Cardiac muscle cell (in vitro differentiated cells and primary cell): ENCODE measurements around the gene SLC25A53. TPM values are rescaled to one million over a fixed set of nuclear protein-coding genes. Genes with fewer than 3 reads are reported as not detected.
A peak's percentile ranks its signal among the peaks of the same experiment; 100 is the strongest.

Source experiments
- DNase-seq, 2 donors: peaks; one replicate each; pipeline versions ENCODE4 v3.0.0 to v3.0.0-alpha.2; 2010 to 2017; ENCODE audit warnings: low read depth in 1 of 2, low spot score in 1 of 2
- H3K27ac ChIP-seq: fragments of 200-600 bp; sonication (generic); 2 replicates; pipeline ENCODE4 v1.5.1; 2016
- H3K27me3 ChIP-seq: fragments of 200-600 bp; sonication (generic); 2 replicates; pipeline ENCODE4 v1.6.0; 2016; ENCODE audit warnings: control low read depth
- H3K36me3 ChIP-seq: fragments of 200-600 bp; sonication (generic); 2 replicates; pipeline ENCODE4 v1.5.1; 2016; ENCODE audit warnings: control low read depth
- H3K4me1 ChIP-seq: fragments of 200-600 bp; sonication (generic); 2 replicates; pipeline ENCODE4 v1.8.1; 2017; ENCODE audit warnings: low read depth, mild to moderate bottlenecking, mixed run types
- H3K4me3 ChIP-seq: fragments of 200-600 bp; sonication (generic); 2 replicates; pipeline ENCODE4 v1.5.1; 2016; ENCODE audit warnings: mild to moderate bottlenecking
- H3K9me3 ChIP-seq: fragments of 200-600 bp; sonication (generic); 2 replicates; pipeline ENCODE4 v1.5.1; 2017; ENCODE audit warnings: low read depth, mild to moderate bottlenecking, control low read depth
- CTCF ChIP-seq: IDR thresholded peaks from 2 replicates; pipeline ENCODE4 v1.5.1; 2012; ENCODE audit warnings: low read depth, mild to moderate bottlenecking, low read length
- polyA plus RNA-seq: library from polyadenylated mRNA; unstranded; fragments of >200 nt; fragmentation: Nextera tagmentation; extraction: Ambion mirVana; gene quantifications from 2 replicates; pipeline ENCODE4 v1.2.1, GENCODE V29; 2016
- total RNA-seq: library from RNA; depleted of rRNA; stranded (reverse); fragments of >200 nt; gene quantifications from 2 replicates; pipeline ENCODE4 v1.2.3, GENCODE V29; 2016

The SLC25A53 gene
- total and polyA plus RNA-seq, 2 experiments from 2014 or later, result 5.1 to 15.2 TPM

GRCh38 chrX:104126856-104127255, 30.0 kb downstream of the SLC25A53 start:
- TF ChIP-seq CTCF, result no peak
- H3K27me3 ChIP-seq, result no peaks in the 10 kb centered on the region
- no peak for DNase-seq

GRCh38 chrX:104122829-104123228, 34.0 kb downstream of the SLC25A53 start:
- Histone ChIP-seq H3K36me3 (no peaks in the 10 kb centered on the region), H3K4me3 (no peak overlapping the region), H3K4me1 (no peaks in the 10 kb centered on the region), H3K27me3 (peaks cover 2% of the 10 kb centered on the region), H3K9me3 (no peaks in the 10 kb centered on the region), H3K27ac (no peak overlapping the region)
- TF ChIP-seq CTCF, result no peak
- DNase-seq, result no peak

More at GRCh38 chrX:104126856-104127255, 30.0 kb downstream of the SLC25A53 start:
- Histone ChIP-seq H3K4me1 (no peaks in the 10 kb centered on the region), H3K9me3 (no peaks in the 10 kb centered on the region), H3K27ac (no peak overlapping the region), H3K4me3 (no peak overlapping the region), H3K36me3 (no peaks in the 10 kb centered on the region)

- no peak for TF ChIP-seq CTCF
- H3K27me3 ChIP-seq, result peaks cover 2% of the 10 kb centered on the region
- DNase-seq, result no peak
- H3K4me1 ChIP-seq, result no peaks in the 10 kb centered on the region
- no peak overlapping the region for H3K27ac ChIP-seq
- no peaks in the 10 kb centered on the region for H3K36me3 ChIP-seq
- H3K9me3 ChIP-seq, result no peaks in the 10 kb centered on the region
- no peak overlapping the region for H3K4me3 ChIP-seq
Observed at GRCh38 chrX:104118765-104119164, 38.0 kb downstream of the SLC25A53 start.

- no peaks in the 10 kb centered on the region for H3K36me3 ChIP-seq
- no peak for TF ChIP-seq CTCF
- DNase-seq, result no peak
- no peak overlapping the region for H3K27ac ChIP-seq
- peaks cover 2% of the 10 kb centered on the region for H3K27me3 ChIP-seq
- H3K4me3 ChIP-seq, result no peak overlapping the region
- H3K9me3 ChIP-seq, result no peaks in the 10 kb centered on the region
- no peaks in the 10 kb centered on the region for H3K4me1 ChIP-seq
Observed at GRCh38 chrX:104117759-104118158, 39.0 kb downstream of the SLC25A53 start.

- Histone ChIP-seq H3K27me3 (peaks cover under 1% of the 10 kb centered on the region), H3K27ac (no peak overlapping the region), H3K36me3 (no peaks in the 10 kb centered on the region), H3K9me3 (no peaks in the 10 kb centered on the region), H3K4me1 (no peaks in the 10 kb centered on the region), H3K4me3 (peak overlapping the region; percentile 47)
- TF ChIP-seq CTCF, result peak; percentile 47
- peak; percentile 55 to 84 for DNase-seq
Observed at GRCh38 chrX:104113222-104113965, 43.4 kb downstream of the SLC25A53 start.
